Measurements from ENCODE around the gene BAX. TPM values are rescaled to one million over a fixed set of nuclear protein-coding genes. Genes with fewer than 3 reads are reported as not detected.

Gene BAX
- total and polyA plus RNA-seq, 9 of the 15 experiments (the other 6 are each of a cell fraction or from before 2014, with no cell fraction given) = 3.2 to 95.4 (median 44.5) TPM

GRCh38 chr19:48970923-48971395 lies 16.3 kb downstream of the BAX start (continued):
- TF ChIP-seq ILF3 (IDR thresholded peaks at IDR 0.05; ENCODE audit: borderline replicate concordance) (no peak), RUNX1 (IDR thresholded peaks at IDR 0.05; ENCODE audit: low read depth) (no peak), CEBPB (tag; IDR thresholded peaks at IDR 0.05) (no peak), KAT8 (IDR thresholded peaks at IDR 0.05; ENCODE audit: low read depth) (no peak), BHLHE40 (IDR thresholded peaks at IDR 0.05; ENCODE audit: low read length) (peak; percentile 67), XRCC5 (IDR thresholded peaks at IDR 0.05; ENCODE audit: low read depth, low read length) (0 out of 2 replicates have a peak, but pooled peaks have one; percentile 82), ZNF592 (IDR thresholded peaks at IDR 0.05) (peak; percentile 42), ZZZ3 (IDR thresholded peaks at IDR 0.05) (0 out of 2 replicates have a peak, but pooled peaks have one; percentile 20), MTA2 (IDR thresholded peaks at IDR 0.05; ENCODE audit: low read depth) (no peak), CC2D1A (IDR thresholded peaks at IDR 0.05) (peak; percentile 60; the same call in 1 of the 2 replicates)
- TF ChIP-seq, protein P1, sequence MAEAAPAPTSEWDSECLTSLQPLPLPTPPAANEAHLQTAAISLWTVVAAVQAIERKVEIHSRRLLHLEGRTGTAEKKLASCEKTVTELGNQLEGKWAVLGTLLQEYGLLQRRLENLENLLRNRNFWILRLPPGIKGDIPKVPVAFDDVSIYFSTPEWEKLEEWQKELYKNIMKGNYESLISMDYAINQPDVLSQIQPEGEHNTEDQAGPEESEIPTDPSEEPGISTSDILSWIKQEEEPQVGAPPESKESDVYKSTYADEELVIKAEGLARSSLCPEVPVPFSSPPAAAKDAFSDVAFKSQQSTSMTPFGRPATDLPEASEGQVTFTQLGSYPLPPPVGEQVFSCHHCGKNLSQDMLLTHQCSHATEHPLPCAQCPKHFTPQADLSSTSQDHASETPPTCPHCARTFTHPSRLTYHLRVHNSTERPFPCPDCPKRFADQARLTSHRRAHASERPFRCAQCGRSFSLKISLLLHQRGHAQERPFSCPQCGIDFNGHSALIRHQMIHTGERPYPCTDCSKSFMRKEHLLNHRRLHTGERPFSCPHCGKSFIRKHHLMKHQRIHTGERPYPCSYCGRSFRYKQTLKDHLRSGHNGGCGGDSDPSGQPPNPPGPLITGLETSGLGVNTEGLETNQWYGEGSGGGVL (CRISPR knock-in tag; IDR thresholded peaks at IDR 0.05) = no peak
- TF ChIP-seq, protein P2, sequence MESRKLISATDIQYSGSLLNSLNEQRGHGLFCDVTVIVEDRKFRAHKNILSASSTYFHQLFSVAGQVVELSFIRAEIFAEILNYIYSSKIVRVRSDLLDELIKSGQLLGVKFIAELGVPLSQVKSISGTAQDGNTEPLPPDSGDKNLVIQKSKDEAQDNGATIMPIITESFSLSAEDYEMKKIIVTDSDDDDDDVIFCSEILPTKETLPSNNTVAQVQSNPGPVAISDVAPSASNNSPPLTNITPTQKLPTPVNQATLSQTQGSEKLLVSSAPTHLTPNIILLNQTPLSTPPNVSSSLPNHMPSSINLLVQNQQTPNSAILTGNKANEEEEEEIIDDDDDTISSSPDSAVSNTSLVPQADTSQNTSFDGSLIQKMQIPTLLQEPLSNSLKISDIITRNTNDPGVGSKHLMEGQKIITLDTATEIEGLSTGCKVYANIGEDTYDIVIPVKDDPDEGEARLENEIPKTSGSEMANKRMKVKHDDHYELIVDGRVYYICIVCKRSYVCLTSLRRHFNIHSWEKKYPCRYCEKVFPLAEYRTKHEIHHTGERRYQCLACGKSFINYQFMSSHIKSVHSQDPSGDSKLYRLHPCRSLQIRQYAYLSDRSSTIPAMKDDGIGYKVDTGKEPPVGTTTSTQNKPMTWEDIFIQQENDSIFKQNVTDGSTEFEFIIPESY (CRISPR knock-in tag; IDR thresholded peaks at IDR 0.05) = peak; percentile 61; the same call in 1 of the 2 replicates
